Measurements from ENCODE around the gene EPO.
"Not testable (repeated sequence)": the region's sequence is repeated elsewhere in the genome, so short reads cannot be mapped to it uniquely, and the experiment has no call there.

The EPO gene

DNA sequence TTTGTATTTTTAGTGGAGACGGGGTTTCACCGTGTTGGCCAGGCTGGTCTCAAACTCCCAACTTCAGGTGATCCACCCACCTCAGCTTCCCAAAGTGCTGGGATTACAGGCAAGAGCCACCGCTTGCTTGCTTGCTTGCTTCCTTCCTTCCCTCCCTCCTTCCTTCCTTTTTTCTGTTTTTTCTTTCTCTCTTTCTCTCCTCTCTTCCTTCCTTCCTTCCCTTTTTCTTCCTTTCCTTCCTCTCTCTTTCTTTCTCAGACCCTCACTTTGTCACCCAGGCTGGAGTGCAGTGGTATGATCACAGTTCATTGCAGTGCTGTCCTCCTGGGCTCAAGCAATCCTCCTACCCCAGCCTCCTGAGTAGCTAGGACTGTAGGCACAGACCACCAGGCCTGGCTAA lies 19.2 kb upstream of the EPO start:
- not testable (repeated sequence) for DNase-seq (ENCODE audit: extremely low read depth in 1 of 2, low read depth in 1 of 2)

DNA sequence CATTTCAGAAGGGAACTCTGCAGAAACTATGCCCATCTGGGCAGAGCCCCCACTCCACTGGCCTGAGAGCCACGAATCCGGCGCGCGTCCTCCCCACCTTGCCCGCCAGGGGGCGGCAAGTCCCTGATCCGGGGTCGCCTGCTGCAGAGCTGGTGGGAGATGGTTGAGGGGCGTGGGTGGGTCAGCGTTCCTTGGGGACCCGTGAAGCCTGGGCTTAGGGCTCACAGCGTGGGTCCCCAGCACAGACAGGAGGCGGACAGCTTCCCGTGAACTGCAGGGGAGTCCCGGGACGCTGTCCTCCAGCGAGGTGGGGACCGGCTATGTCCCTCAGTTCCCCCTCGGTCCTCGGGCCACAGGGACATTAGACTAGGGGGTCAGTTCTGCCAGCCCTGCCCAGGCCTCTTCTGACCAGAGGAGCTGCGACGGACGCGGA lies 14.9 kb upstream of the EPO start:
- DNase-seq (ENCODE audit: extremely low read depth in 1 of 2, low read depth in 1 of 2), result peak; percentile 63 to 70

DNA sequence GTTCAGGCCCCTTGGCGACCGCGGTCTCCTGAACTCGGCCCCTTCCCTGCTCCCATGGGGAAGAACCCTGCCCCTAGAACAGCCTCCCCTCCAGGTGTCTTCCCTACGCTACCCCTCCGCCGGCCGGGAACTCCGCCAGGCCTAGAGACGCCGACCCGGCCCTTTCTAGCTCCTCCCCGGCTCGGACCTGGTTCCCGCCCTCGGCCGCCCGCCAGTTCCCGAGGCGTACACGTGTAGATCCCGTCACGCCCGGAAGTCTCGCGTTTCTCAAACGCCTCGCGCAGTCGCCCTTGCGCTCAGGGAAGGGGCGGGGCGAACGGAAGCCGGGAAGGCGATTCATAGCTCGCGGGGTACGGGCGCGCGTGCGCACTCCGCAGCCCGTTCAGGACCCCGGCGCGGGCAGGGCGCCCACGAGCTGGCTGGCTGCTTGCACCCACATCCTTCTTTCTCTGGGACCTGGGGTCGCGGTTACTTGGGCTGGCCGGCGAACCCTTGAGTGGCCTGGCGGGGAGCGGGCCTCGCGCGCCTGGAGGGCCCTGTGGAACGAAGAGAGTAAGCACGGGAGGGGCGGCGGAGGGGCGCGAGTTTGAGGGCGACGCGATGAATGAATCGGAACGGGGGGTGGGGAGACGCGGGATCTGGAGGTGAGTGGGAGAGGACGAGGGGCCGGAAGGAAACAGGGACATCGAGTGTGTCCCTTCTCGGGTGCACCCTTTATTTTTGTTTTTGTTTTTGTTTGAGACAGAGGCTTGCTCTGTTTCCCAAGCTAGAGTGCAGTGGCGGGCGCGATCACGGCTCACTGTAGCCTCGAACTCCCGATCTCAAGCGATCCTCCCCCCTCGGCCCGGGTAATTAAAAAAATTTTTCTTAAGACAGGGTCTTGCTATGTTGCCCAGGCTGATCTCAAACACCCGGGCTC lies 14.3 kb upstream of the EPO start, which contains the start of gene POP7:
TSS of gene POP7 (plus strand) at position 369 of the 919 bp plus-strand sequence. CDS start 710 bp downstream, outside the sequence.
- DNase-seq (ENCODE audit: extremely low read depth in 1 of 2, low read depth in 1 of 2), result peak; percentile 98 to 99

DNA sequence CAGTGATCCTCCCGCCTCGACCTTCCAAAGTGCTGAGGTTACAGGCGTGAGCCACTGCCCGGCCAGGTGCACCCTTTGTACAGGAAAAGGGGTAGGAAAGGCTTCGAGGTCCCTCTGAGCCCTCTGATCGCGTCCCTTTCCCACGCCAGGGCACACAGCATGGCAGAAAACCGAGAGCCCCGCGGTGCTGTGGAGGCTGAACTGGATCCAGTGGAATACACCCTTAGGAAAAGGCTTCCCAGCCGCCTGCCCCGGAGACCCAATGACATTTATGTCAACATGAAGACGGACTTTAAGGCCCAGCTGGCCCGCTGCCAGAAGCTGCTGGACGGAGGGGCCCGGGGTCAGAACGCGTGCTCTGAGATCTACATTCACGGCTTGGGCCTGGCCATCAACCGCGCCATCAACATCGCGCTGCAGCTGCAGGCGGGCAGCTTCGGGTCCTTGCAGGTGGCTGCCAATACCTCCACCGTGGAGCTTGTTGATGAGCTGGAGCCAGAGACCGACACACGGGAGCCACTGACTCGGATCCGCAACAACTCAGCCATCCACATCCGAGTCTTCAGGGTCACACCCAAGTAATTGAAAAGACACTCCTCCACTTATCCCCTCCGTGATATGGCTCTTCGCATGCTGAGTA lies 13.5 kb upstream of the EPO start:
- DNase-seq (ENCODE audit: extremely low read depth in 1 of 2, low read depth in 1 of 2), result no peak

DNA sequence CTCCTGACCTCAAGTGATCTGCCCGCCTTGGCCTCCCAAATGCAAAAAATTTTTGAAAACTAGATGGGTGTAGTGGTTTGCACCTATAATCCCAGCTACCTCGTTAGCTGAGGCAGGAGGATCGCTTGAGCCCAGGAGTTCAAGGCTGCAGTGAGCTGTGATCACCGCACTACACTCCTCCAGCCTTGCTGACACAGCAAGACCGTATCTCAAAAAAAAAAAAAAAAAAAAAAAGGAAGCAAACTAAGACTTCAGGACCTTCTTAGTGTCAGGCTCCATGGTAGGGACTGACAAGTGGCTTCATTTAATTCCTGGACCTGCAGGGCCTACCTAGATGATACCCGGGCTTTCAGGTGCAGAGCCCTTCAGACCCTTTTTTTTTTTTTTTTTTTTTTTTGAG lies 11.9 kb upstream of the EPO start:
- DNase-seq (ENCODE audit: extremely low read depth in 1 of 2, low read depth in 1 of 2), result no peak

DNA sequence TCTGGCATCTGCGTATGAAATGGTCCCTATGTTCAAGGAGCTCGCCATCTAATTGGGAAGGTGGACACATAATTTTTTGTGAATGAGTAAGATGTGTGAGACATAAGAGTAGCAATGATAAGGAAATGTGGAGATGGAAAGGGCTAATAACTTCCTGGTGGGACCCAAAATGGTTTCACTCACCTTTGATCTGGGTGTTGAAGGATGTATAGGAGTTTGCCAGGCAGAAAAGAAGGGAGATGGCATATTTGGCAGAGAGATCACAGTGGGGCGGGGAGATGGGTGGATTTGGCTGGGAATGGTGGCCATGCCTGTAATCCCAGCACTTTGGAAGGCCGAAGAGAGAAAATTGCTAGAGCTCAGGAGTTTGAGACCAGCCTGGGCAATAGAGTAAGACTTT lies 9.8 kb upstream of the EPO start:
- DNase-seq (ENCODE audit: extremely low read depth in 1 of 2, low read depth in 1 of 2), result no peak

DNA sequence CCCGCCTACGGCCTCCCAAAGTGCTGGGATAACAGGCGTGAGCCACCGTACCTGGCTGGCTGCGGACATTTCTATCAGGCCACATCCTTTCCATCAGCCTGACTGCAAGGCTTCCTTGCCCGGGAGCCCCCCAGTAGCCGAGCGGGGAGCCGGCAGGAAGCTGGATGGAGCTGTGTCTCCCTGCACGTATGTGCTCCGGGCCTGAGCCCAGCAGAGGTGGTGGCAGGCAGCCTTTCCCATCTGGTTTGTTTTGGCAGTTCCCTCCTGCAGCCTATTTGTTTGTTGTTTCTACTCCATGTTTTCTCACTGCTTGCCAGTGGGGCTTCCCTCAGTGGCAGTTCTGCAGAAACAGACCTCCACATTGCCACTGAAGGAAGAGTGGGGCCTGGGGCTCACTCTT lies 8.9 kb upstream of the EPO start:
- no peak for DNase-seq (ENCODE audit: extremely low read depth in 1 of 2, low read depth in 1 of 2)

DNA sequence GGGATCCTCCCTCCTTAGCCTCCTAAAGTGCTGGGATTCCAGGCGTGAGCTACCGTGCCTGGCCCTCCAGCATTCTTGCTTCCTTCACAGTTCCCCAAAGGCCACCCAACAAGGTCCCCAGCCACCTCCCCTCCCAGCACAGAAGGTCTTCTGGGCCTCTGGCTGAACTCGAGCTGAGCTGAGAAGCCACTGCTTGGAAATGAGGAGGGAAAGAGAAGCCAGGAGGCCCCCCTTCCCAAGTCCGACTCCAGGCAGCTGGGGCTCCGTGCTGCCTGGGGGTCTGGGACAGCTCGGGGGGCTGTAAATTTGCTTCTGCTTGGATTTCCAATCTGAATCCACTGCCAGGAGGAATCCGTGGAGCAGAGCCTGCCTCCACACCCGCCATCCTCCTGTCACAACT lies 5.5 kb upstream of the EPO start:
- DNase-seq (ENCODE audit: extremely low read depth in 1 of 2, low read depth in 1 of 2), result no peak

DNA sequence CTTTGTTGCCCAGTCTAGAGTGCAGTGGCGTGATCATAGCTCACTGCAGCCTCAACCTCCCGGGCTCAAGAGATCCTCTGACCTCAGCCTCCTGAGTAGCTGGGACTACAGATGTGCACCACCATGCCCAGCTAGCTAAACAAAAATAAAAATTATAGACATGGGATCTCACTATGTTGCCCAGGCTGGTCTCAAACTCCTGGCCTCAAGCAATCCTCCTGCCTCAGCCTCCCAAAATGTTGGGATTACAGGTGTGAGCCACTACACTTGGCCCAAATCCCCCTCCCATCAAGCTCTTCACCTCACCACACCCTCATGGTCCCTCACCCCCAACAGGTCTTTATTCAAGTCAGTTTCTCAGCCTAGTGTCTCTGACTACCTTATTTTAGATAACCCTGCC lies 3.2 kb upstream of the EPO start:
- not testable (repeated sequence) for DNase-seq (ENCODE audit: extremely low read depth in 1 of 2, low read depth in 1 of 2)

DNA sequence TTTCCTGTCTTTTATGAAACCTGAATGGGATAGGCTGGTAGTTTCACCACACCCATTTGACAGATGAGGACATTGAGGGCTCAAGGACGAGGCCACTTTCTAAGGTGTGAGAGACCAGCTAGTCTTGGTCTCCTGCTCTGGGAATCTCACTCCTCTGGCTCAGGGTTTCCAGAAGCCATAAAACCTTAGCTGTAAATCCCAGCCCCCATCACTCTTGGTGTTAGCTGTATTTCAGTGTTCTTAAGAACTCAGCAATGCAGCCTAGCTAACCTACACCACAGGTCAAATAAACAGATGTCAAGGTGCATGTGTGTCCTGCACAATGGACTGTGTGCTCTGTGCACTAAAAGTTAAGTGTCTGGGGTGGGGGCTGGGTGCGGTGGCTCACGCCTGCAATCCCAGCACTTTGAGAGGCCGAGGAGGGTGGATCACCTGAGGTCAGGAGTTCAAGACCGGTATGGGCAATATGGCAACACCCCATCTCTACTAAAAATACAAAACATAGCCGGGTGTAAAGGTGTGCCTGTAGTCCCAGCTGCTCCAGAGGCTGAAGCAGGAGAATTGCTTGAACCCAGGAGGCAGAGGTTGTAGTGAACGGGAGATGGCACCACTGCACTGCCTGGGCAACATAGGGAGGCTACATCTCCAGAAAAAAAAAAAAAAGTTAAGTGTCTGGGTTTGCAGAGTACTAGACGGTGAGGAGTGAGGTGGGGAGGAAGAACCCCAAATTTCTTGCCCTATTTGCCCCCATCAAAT lies 567 bp upstream of the EPO start:
- no peak for DNase-seq (ENCODE audit: extremely low read depth in 1 of 2, low read depth in 1 of 2)

DNA sequence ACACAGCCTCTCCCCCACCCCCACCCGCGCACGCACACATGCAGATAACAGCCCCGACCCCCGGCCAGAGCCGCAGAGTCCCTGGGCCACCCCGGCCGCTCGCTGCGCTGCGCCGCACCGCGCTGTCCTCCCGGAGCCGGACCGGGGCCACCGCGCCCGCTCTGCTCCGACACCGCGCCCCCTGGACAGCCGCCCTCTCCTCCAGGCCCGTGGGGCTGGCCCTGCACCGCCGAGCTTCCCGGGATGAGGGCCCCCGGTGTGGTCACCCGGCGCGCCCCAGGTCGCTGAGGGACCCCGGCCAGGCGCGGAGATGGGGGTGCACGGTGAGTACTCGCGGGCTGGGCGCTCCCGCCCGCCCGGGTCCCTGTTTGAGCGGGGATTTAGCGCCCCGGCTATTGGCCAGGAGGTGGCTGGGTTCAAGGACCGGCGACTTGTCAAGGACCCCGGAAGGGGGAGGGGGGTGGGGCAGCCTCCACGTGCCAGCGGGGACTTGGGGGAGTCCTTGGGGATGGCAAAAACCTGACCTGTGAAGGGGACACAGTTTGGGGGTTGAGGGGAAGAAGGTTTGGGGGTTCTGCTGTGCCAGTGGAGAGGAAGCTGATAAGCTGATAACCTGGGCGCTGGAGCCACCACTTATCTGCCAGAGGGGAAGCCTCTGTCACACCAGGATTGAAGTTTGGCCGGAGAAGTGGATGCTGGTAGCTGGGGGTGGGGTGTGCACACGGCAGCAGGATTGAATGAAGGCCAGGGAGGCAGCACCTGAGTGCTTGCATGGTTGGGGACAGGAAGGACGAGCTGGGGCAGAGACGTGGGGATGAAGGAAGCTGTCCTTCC lies 620 bp downstream of the EPO start:
- DNase-seq (ENCODE audit: extremely low read depth in 1 of 2, low read depth in 1 of 2), result no peak

DNA sequence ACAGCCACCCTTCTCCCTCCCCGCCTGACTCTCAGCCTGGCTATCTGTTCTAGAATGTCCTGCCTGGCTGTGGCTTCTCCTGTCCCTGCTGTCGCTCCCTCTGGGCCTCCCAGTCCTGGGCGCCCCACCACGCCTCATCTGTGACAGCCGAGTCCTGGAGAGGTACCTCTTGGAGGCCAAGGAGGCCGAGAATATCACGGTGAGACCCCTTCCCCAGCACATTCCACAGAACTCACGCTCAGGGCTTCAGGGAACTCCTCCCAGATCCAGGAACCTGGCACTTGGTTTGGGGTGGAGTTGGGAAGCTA lies 1.2 kb downstream of the EPO start:
- no peak for DNase-seq (ENCODE audit: extremely low read depth in 1 of 2, low read depth in 1 of 2)

DNA sequence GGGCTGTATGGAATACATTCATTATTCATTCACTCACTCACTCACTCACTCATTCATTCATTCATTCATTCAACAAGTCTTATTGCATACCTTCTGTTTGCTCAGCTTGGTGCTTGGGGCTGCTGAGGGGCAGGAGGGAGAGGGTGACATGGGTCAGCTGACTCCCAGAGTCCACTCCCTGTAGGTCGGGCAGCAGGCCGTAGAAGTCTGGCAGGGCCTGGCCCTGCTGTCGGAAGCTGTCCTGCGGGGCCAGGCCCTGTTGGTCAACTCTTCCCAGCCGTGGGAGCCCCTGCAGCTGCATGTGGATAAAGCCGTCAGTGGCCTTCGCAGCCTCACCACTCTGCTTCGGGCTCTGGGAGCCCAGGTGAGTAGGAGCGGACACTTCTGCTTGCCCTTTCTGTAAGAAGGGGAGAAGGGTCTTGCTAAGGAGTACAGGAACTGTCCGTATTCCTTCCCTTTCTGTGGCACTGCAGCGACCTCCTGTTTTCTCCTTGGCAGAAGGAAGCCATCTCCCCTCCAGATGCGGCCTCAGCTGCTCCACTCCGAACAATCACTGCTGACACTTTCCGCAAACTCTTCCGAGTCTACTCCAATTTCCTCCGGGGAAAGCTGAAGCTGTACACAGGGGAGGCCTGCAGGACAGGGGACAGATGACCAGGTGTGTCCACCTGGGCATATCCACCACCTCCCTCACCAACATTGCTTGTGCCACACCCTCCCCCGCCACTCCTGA lies 2.4 kb downstream of the EPO start:
- no peak for DNase-seq (ENCODE audit: extremely low read depth in 1 of 2, low read depth in 1 of 2)

DNA sequence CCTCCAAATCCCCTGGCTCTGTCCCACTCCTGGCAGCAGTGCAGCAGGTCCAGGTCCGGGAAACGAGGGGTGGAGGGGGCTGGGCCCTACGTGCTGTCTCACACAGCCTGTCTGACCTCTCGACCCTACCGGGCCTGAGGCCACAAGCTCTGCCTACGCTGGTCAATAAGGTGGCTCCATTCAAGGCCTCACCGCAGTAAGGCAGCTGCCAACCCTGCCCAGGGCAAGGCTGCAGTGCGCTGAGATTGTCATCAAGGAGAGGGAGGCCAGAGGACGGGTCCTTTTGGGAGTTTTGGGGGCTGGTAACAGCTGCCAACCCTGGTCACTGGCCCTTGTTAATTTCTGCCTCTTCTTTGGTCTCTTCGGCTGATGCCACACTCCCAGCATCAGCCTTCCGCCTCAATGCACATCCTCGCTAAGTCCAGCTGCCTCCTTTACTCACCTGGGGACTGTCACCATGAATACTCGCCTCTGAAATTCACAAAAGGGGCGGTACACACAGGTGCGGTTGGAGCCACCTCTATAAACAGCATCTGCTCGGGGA lies 3.5 kb downstream of the EPO start:
- no peak for DNase-seq (ENCODE audit: extremely low read depth in 1 of 2, low read depth in 1 of 2)

DNA sequence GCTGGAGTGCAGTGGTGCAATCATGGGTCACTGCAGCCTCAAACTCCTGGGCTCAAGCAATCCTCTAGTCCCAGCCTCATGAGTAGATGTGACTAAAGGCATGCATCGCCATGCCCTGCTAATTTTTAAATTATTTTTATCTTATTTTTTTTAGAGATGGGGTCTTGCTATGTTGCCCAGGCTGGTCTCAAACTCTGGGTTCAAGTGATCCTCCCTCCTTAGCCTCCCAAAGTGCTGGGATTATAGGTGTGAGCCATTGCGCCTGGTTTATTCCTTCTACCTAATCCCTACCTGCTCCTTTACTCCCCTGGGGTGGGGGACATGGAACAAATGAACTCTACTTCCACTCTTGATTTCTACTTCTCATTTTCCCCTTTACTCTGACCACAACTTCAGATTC lies 4.1 kb downstream of the EPO start:
- DNase-seq (ENCODE audit: extremely low read depth in 1 of 2, low read depth in 1 of 2), result not testable (repeated sequence)

DNA sequence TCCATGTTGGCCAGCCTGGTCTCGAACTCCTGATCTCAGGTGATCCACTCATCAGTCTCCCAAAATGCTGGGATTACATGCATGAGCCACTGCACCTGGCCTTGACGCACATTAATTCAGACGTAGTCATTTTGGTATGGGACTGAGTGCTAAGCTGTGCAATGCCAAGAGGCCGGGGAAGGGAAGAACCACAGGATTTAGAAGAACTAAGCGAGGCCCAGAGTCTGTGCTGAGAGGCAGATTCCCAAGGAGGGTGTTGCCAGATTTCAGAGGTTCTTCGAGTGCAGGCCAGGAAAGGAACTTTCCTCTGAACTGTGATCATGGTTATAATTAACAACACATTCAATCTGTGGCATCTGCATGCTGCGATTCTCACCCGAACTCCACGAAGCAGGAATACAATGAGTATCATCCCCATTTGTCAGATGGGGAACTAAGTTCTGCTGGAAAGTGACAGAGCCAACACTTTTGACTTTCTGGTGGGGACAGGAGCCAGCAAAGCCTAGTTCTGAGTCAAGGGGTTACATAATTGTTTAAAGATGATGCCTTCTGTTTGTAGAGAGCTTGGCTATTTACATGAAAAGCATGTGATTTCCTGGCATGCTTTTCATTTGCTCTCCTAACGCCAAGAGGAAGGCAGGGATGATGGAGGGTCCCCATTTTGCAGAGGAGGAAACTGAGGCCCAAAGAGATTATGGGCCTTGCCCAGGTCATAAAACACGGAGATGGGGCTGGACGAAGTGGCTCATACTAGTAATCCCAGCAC lies 6.9 kb downstream of the EPO start:
- DNase-seq (ENCODE audit: extremely low read depth in 1 of 2, low read depth in 1 of 2), result no peak

DNA sequence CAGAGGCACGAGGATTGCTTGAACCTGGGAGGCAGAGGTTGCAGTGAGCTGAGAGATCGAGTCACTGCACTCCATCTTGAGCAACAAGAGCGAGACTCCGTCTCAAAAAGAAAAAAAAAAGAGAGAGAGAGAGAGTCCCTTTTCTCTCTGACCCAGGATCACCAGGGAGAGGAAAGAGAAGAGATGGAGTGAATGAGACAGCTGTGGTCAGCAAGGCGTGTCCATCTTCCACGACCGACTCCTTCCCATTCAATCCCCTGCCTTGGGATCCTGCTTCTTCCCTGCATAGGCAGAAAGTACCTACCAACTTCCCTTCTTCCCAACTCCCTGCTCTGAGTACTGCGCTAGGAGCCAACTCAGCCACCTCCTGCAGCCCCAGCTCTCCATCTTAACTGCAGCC lies 7.9 kb downstream of the EPO start:
- no peak for DNase-seq (ENCODE audit: extremely low read depth in 1 of 2, low read depth in 1 of 2)

DNA sequence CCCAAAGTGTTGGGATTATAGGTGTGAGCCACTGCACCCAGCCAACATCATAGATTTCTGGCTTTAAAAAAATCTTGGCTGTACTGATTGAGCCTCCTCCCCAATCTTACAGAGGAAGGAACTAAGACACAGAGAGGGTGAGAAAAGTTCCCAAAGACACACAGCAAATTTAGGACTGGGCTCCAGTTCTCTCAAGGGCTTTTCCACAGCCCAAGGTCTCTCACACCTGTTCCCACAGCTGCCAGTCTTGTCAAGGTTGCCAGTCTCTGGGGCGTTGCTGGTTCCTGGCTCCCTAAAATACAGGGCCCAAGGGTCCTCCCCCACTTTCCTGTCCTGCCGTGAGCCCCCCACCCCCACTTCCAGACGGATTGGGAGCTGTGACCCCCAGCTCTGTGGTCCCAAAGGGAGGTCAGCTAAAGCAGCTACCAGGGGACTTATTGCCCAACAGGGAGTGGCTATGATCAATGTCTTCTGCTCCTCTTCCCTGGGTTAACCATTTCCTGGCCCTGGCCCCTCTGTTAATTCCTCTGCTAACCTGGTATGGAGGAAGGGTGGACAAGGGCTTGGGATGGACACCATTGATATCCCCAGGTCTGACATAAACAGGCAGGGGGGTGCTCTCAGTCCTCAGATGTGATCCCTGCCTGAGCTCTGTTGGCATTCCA lies 10.0 kb downstream of the EPO start:
- no peak for DNase-seq (ENCODE audit: extremely low read depth in 1 of 2, low read depth in 1 of 2)
